Occipital lobe (tissue), 2 donors: ENCODE results near the gene PTPN6. TPM values are rescaled to one million over a fixed set of nuclear protein-coding genes. Genes with fewer than 3 reads are reported as not detected.
"Not testable (repeated sequence)": the region's sequence is repeated elsewhere in the genome, so short reads cannot be mapped to it uniquely, and the experiment has no call there.

Experiments
- DNase-seq: peaks from one replicate; lab custom pipeline; 2025; lab: John Stamatoyannopoulos, UW
- total RNA-seq: library from RNA; depleted of rRNA; stranded (reverse); fragments of >200 nt; gene quantifications from one replicate; pipeline ENCODE4 v1.2.3, GENCODE V29; 2014

Gene PTPN6
- 3.1 TPM for total RNA-seq

GRCh38 chr12:6950811-6951540, at the start of gene PTPN6:
TSS of gene PTPN6 (plus strand) at chr12:6951356. CDS start at chr12:6951513, 157 bp downstream.
- DNase-seq = no peak

GRCh38 chr12:6902448-6902847, 48.7 kb upstream of the PTPN6 start:
- no peak for DNase-seq

GRCh38 chr12:6903722-6904121, 47.4 kb upstream of the PTPN6 start:
- no peak for DNase-seq

GRCh38 chr12:6904280-6905276, 46.6 kb upstream of the PTPN6 start, which contains the start of gene LRRC23:
TSS of gene LRRC23 (plus strand) at chr12:6904822. CDS start at chr12:6905634, 812 bp downstream.
- DNase-seq = peak; percentile 97

- no peak for DNase-seq
Measured at GRCh38 chr12:6905414-6906040, 45.6 kb upstream of the PTPN6 start.

GRCh38 chr12:6908141-6908540, 43.0 kb upstream of the PTPN6 start:
- DNase-seq = not testable (repeated sequence)

GRCh38 chr12:6909421-6910145, 41.6 kb upstream of the PTPN6 start:
- no peak for DNase-seq

- no peak for DNase-seq
Measured at GRCh38 chr12:6912164-6912935, 38.8 kb upstream of the PTPN6 start.

GRCh38 chr12:6914246-6914946, 36.8 kb upstream of the PTPN6 start, which contains the start of gene ENO2:
TSS of gene ENO2 (plus strand) at chr12:6914580. CDS start at chr12:6915833, 1,253 bp downstream.
- DNase-seq = peak; percentile 81

GRCh38 chr12:6914947-6915788, 36.0 kb upstream of the PTPN6 start:
- no peak for DNase-seq

GRCh38 chr12:6915789-6916285, 35.3 kb upstream of the PTPN6 start:
- DNase-seq = no peak

GRCh38 chr12:6916426-6917200, 34.5 kb upstream of the PTPN6 start:
- DNase-seq = no peak

GRCh38 chr12:6917491-6918231, 33.5 kb upstream of the PTPN6 start:
- DNase-seq = no peak

- DNase-seq = no peak
Measured at GRCh38 chr12:6919588-6919987, 31.6 kb upstream of the PTPN6 start.

- no peak for DNase-seq
Measured at GRCh38 chr12:6921539-6921938, 29.6 kb upstream of the PTPN6 start.

GRCh38 chr12:6921996-6922946, 28.9 kb upstream of the PTPN6 start:
- no peak for DNase-seq
